Lower leg skin (tissue), 3 donors: ENCODE results near the gene MFGE8.

Source experiments
- POLR2A ChIP-seq, 2 donors: fragments of 450-650 bp; IDR thresholded peaks; one replicate each; pipeline ENCODE4 v1.6.1; 2016 to 2017; ENCODE audit warnings: antibody characterized with exemption in 2 of 2, mild to moderate bottlenecking in 1 of 2, moderate library complexity in 1 of 2
- TF ChIP-seq, protein P1 (sequence below), 3 donors: fragments of 450-650 bp; IDR thresholded peaks; one replicate each; pipeline ENCODE4 v1.5.1; 2016; ENCODE audit warnings: antibody characterized with exemption in 3 of 3, mild to moderate bottlenecking in 3 of 3, moderate library complexity in 2 of 3

DNA sequence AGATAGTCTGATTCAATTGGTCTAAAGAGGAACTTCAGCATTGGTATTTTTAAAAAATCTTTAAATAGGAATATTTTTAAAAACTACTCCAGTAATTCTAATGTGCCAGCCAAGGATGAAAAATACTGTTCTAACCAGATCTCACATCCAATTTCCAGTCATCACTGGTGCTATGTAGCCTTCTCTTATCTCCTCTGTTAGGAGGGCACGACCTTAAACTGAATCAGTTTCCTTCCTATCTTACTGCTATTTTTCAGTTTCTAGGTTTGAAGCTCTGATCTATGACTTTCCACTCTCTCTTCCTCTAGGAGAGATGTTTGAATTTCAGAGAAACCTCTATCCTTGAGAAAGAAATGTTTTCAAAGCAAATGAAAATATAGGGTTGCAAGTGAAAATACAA lies 49.8 kb downstream of the MFGE8 start:
- TF ChIP-seq, protein P1, sequence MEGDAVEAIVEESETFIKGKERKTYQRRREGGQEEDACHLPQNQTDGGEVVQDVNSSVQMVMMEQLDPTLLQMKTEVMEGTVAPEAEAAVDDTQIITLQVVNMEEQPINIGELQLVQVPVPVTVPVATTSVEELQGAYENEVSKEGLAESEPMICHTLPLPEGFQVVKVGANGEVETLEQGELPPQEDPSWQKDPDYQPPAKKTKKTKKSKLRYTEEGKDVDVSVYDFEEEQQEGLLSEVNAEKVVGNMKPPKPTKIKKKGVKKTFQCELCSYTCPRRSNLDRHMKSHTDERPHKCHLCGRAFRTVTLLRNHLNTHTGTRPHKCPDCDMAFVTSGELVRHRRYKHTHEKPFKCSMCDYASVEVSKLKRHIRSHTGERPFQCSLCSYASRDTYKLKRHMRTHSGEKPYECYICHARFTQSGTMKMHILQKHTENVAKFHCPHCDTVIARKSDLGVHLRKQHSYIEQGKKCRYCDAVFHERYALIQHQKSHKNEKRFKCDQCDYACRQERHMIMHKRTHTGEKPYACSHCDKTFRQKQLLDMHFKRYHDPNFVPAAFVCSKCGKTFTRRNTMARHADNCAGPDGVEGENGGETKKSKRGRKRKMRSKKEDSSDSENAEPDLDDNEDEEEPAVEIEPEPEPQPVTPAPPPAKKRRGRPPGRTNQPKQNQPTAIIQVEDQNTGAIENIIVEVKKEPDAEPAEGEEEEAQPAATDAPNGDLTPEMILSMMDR (IDR thresholded peaks at IDR 0.05): no peak
- TF ChIP-seq POLR2A (IDR thresholded peaks at IDR 0.05): no peak
